Measurements from ENCODE around the gene TSEN2. TPM values are rescaled to one million over a fixed set of nuclear protein-coding genes. Genes with fewer than 3 reads are reported as not detected.

TSEN2 gene
- total and polyA plus RNA-seq, 2 of the 13 experiments (the other 11 are each of a cell fraction or from before 2014, with no cell fraction given), result 11.0 to 17.3 TPM

GRCh38 chr3:12527757-12528143, 43.5 kb downstream of the TSEN2 start:
- no peak for DNase-seq (ENCODE audit: low spot score)
- no peak for ATAC-seq
- ChIA-PET CTCF (ENCODE audit: low intra/inter-chr PET ratio, low total read pairs) (no interaction called here), POLR2A (no interaction called here)
- WGBS (ENCODE audit: low lambda C conversion rate), result 100% methylated on average over 1 of the region's 3 CpGs
- FAIRE-seq, result no peak
- no peaks in the 10 kb centered on the region for H3K4me1 ChIP-seq (ENCODE audit: insufficient read depth, low read length)
- H3K4me2 ChIP-seq (ENCODE audit: low read depth, low read length), result no peak overlapping the region
- H4K20me1 ChIP-seq (ENCODE audit: insufficient read depth, low read length), result no peaks in the 10 kb centered on the region
- no peak overlapping the region for H2AFZ ChIP-seq (ENCODE audit: low read length)
- H3K79me2 ChIP-seq (ENCODE audit: insufficient read depth, low read length), result no peaks in the 10 kb centered on the region
- H3K27ac ChIP-seq (ENCODE audit: extremely low read length, insufficient read depth, low read length), result no peak overlapping the region
- no peak overlapping the region for H3K4me3 ChIP-seq (replicated peaks in 1 of 3; ENCODE audit: insufficient read depth in 1 of 3, low read depth in 2 of 3, low read length in 3 of 3)
- no TSS peak for BruUV-seq (replicated peaks)
- peaks cover 13 to 51% of the 10 kb centered on the region in 2 experiments for H3K36me3 ChIP-seq (replicated peaks in 1 of 2; ENCODE audit: control insufficient read depth in 1 of 2, insufficient read depth in 2 of 2, low read length in 2 of 2)
- no peaks in the 10 kb centered on the region for H3K9me3 ChIP-seq (ENCODE audit: low read length)
- H3K27me3 ChIP-seq (ENCODE audit: control insufficient read depth in 1 of 2, insufficient read depth in 2 of 2, low read length in 2 of 2), result no peaks in the 10 kb centered on the region
- H3K9ac ChIP-seq (ENCODE audit: insufficient read depth, low read depth, low read length), result no peak overlapping the region
- in situ Hi-C loops (cut with HindIII; ENCODE audit: extremely low pct_ligation_motif_present, low pct_unique_long_range_greater_than_20kb), result no loop called here
- intact Hi-C loops (cut with micrococcal nuclease; ENCODE audit: unreplicated experiment), result no loop called here
- TF ChIP-seq NFE2L2 (IDR thresholded peaks at IDR 0.05; ENCODE audit: low read length) (no peak), REXO4 (CRISPR knock-in tag; IDR thresholded peaks at IDR 0.05; ENCODE audit: borderline replicate concordance) (no peak), FLYWCH1 (CRISPR knock-in tag; IDR thresholded peaks at IDR 0.05) (no peak), HOMEZ (CRISPR knock-in tag; IDR thresholded peaks at IDR 0.05; ENCODE audit: low read depth) (no peak), ZBTB49 (CRISPR knock-in tag; IDR thresholded peaks at IDR 0.05; ENCODE audit: borderline replicate concordance) (no peak), ZZZ3 (CRISPR knock-in tag; IDR thresholded peaks at IDR 0.05; ENCODE audit: borderline replicate concordance) (no peak), NAIF1 (CRISPR knock-in tag; IDR thresholded peaks at IDR 0.05; ENCODE audit: borderline replicate concordance) (no peak), EHMT2 (IDR thresholded peaks at IDR 0.05; ENCODE audit: borderline replicate concordance, low read depth, low read length) (no peak), FOSL1 (CRISPR knock-in tag; IDR thresholded peaks at IDR 0.05; ENCODE audit: borderline replicate concordance) (no peak), ZBTB39 (CRISPR knock-in tag; IDR thresholded peaks at IDR 0.05) (no peak), HBP1 (CRISPR knock-in tag; IDR thresholded peaks at IDR 0.05; ENCODE audit: low read depth) (no peak), E2F2 (CRISPR knock-in tag; IDR thresholded peaks at IDR 0.05; ENCODE audit: borderline replicate concordance) (no peak), SKI (IDR thresholded peaks at IDR 0.05; ENCODE audit: partially characterized antibody) (no peak), ZSCAN22 (CRISPR knock-in tag; IDR thresholded peaks at IDR 0.05) (no peak), ZNF274 (CRISPR knock-in tag; IDR thresholded peaks at IDR 0.05) (no peak), SALL2 (CRISPR knock-in tag; IDR thresholded peaks at IDR 0.05) (no peak), SMAD1 (CRISPR knock-in tag; IDR thresholded peaks at IDR 0.05; ENCODE audit: borderline replicate concordance, low read depth) (no peak)
